Measurements from ENCODE around the gene CDC14A.

GRCh38 chr1:100344774-100345173 lies 7.5 kb upstream of the CDC14A start:
- TF ChIP-seq FOXM1 (IDR thresholded peaks at IDR 0.05; ENCODE audit: borderline replicate concordance), result no peak
- TF ChIP-seq ELF4 (IDR thresholded peaks at IDR 0.05), result no peak
- TF ChIP-seq TARDBP (IDR thresholded peaks at IDR 0.05), result no peak

All from HEK293T (cell line).